ENCODE data around the gene ATP6V0D1.

Gene ATP6V0D1

GRCh38 chr16:67470359-67470758, 10.6 kb downstream of the ATP6V0D1 start:
- Histone ChIP-seq H3K36me3 (ENCODE audit: insufficient read depth, low read length) (no peaks in the 10 kb centered on the region), H3K9ac (ENCODE audit: insufficient read length) (no peak overlapping the region), H3K9me3 (ENCODE audit: low read depth, low read length) (no peaks in the 10 kb centered on the region), H3K27ac (no peak overlapping the region), H3K4me3 (no peak overlapping the region)
- DNase-seq (ENCODE audit: low read depth, low spot score): no peak
- no peak for TF ChIP-seq FOXP2 (optimal IDR thresholded peaks at IDR 0.05; ENCODE audit: control extremely low read depth, extremely low read length, insufficient read depth)
- TF ChIP-seq EZH2 (IDR thresholded peaks at IDR 0.05): no peak
- no peak for TF ChIP-seq POLR2AphosphoS5 (IDR thresholded peaks at IDR 0.05; ENCODE audit: borderline replicate concordance, low read depth, low read length)

- H3K36me3 ChIP-seq (ENCODE audit: insufficient read depth, low read length): no peaks in the 10 kb centered on the region
- H3K27ac ChIP-seq: no peak overlapping the region
- H3K9me3 ChIP-seq (ENCODE audit: low read depth, low read length): no peaks in the 10 kb centered on the region
- H3K4me3 ChIP-seq: no peak overlapping the region
- TF ChIP-seq EZH2 (IDR thresholded peaks at IDR 0.05) (no peak), POLR2AphosphoS5 (IDR thresholded peaks at IDR 0.05; ENCODE audit: borderline replicate concordance, low read depth, low read length) (no peak), FOXP2 (optimal IDR thresholded peaks at IDR 0.05; ENCODE audit: control extremely low read depth, extremely low read length, insufficient read depth) (no peak)
- DNase-seq (ENCODE audit: low read depth, low spot score): no peak
- H3K9ac ChIP-seq (ENCODE audit: insufficient read length): no peak overlapping the region
Measured at GRCh38 chr16:67468731-67469130, 12.2 kb downstream of the ATP6V0D1 start.

DNA sequence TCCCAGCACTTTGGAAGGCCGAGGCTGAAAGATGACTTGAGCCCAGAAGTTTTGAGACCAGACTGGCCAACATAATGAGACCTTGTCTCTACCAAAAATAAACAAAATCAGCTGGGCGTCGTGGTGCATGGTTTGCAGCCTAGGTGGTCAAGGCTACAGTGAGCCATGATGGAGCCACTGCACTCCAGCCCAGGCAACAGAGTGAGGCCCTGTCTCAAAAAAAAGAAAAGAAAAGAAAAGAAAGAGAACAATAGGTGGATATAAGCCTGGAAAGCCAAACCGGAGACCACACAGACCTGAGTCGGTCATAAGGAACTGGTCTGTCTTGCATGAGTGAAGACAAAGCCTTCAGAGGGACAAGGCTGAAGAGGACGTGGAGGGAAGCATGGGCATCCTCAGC, 14.4 kb downstream of the ATP6V0D1 start:
- Histone ChIP-seq H3K4me3 (no peak overlapping the region), H3K27ac (no peak overlapping the region), H3K9ac (ENCODE audit: insufficient read length) (no peak overlapping the region), H3K9me3 (ENCODE audit: low read depth, low read length) (no peaks in the 10 kb centered on the region), H3K36me3 (ENCODE audit: insufficient read depth, low read length) (no peaks in the 10 kb centered on the region)
- no peak for TF ChIP-seq EZH2 (IDR thresholded peaks at IDR 0.05)
- no peak for TF ChIP-seq FOXP2 (optimal IDR thresholded peaks at IDR 0.05; ENCODE audit: control extremely low read depth, extremely low read length, insufficient read depth)
- TF ChIP-seq POLR2AphosphoS5 (IDR thresholded peaks at IDR 0.05; ENCODE audit: borderline replicate concordance, low read depth, low read length): no peak
- no peak for DNase-seq (ENCODE audit: low read depth, low spot score)

DNA sequence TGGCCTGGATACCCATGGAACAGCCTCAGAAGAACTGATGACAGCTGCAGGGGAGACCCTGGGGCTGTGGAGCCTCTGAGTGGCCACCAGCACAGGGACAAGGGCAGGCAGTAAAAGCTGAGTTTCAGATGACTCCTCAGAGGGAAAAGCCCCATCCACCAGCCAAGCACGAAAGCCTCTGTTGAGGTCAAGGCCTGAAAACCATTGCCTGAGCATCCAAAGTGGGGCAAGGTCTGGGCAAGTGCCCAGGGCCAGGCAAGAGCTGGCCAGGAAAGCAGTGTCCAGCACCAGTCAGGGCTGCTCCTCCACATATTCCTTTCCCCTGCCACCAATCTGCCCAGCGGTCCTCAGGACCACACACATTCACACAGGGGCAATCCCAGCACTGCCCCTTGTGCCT, 16.4 kb downstream of the ATP6V0D1 start:
- Histone ChIP-seq H3K27ac (no peak overlapping the region), H3K36me3 (ENCODE audit: insufficient read depth, low read length) (no peaks in the 10 kb centered on the region), H3K9me3 (ENCODE audit: low read depth, low read length) (no peaks in the 10 kb centered on the region), H3K9ac (ENCODE audit: insufficient read length) (no peak overlapping the region), H3K4me3 (no peak overlapping the region)
- TF ChIP-seq EZH2 (IDR thresholded peaks at IDR 0.05) (no peak), POLR2AphosphoS5 (IDR thresholded peaks at IDR 0.05; ENCODE audit: borderline replicate concordance, low read depth, low read length) (no peak), FOXP2 (optimal IDR thresholded peaks at IDR 0.05; ENCODE audit: control extremely low read depth, extremely low read length, insufficient read depth) (no peak)
- DNase-seq (ENCODE audit: low read depth, low spot score): no peak

GRCh38 chr16:67463691-67464090, 17.3 kb downstream of the ATP6V0D1 start:
- no peak for TF ChIP-seq POLR2AphosphoS5 (IDR thresholded peaks at IDR 0.05; ENCODE audit: borderline replicate concordance, low read depth, low read length)
- TF ChIP-seq FOXP2 (optimal IDR thresholded peaks at IDR 0.05; ENCODE audit: control extremely low read depth, extremely low read length, insufficient read depth): no peak
- no peak for TF ChIP-seq EZH2 (IDR thresholded peaks at IDR 0.05)
- no peak overlapping the region for H3K4me3 ChIP-seq
- no peaks in the 10 kb centered on the region for H3K9me3 ChIP-seq (ENCODE audit: low read depth, low read length)
- H3K36me3 ChIP-seq (ENCODE audit: insufficient read depth, low read length): no peaks in the 10 kb centered on the region
- H3K27ac ChIP-seq: no peak overlapping the region
- H3K9ac ChIP-seq (ENCODE audit: insufficient read length): no peak overlapping the region
- DNase-seq (ENCODE audit: low read depth, low spot score): no peak

- no peak for DNase-seq (ENCODE audit: low read depth, low spot score)
- Histone ChIP-seq H3K9me3 (ENCODE audit: low read depth, low read length) (no peaks in the 10 kb centered on the region), H3K36me3 (ENCODE audit: insufficient read depth, low read length) (no peaks in the 10 kb centered on the region), H3K9ac (ENCODE audit: insufficient read length) (no peak overlapping the region), H3K27ac (no peak overlapping the region), H3K4me3 (no peak overlapping the region)
- TF ChIP-seq EZH2 (IDR thresholded peaks at IDR 0.05): no peak
- TF ChIP-seq POLR2AphosphoS5 (IDR thresholded peaks at IDR 0.05; ENCODE audit: borderline replicate concordance, low read depth, low read length): no peak
- no peak for TF ChIP-seq FOXP2 (optimal IDR thresholded peaks at IDR 0.05; ENCODE audit: control extremely low read depth, extremely low read length, insufficient read depth)
Measured at GRCh38 chr16:67463059-67463458, 17.9 kb downstream of the ATP6V0D1 start.

DNA sequence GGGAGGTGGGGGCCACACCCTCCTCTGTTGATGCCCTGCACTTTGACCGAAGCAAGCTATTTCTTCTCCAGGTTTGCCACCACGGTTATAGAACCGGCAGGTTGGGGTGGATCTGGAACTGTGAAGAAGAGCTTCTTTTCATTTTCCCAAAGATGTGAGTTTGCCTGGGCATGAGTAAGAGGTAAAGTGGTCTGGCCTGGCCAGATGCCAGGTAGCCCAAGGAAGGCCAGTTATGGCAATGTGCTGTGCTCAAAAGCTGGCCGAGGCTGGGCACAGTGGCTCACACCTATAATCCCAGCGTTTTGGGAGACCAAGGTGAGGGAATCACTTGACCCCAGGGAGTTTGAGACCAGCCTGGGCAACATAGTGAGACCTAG, 18.7 kb downstream of the ATP6V0D1 start:
- no peak for DNase-seq (ENCODE audit: low read depth, low spot score)
- no peak overlapping the region for H3K9ac ChIP-seq (ENCODE audit: insufficient read length)
- H3K36me3 ChIP-seq (ENCODE audit: insufficient read depth, low read length): no peaks in the 10 kb centered on the region
- H3K4me3 ChIP-seq: no peak overlapping the region
- no peaks in the 10 kb centered on the region for H3K9me3 ChIP-seq (ENCODE audit: low read depth, low read length)
- H3K27ac ChIP-seq: no peak overlapping the region
- TF ChIP-seq EZH2 (IDR thresholded peaks at IDR 0.05) (no peak), FOXP2 (optimal IDR thresholded peaks at IDR 0.05; ENCODE audit: control extremely low read depth, extremely low read length, insufficient read depth) (no peak), POLR2AphosphoS5 (IDR thresholded peaks at IDR 0.05; ENCODE audit: borderline replicate concordance, low read depth, low read length) (no peak)

GRCh38 chr16:67461600-67462278, 19.2 kb downstream of the ATP6V0D1 start:
- H3K4me3 ChIP-seq: no peak overlapping the region
- no peak for TF ChIP-seq POLR2AphosphoS5 (IDR thresholded peaks at IDR 0.05; ENCODE audit: borderline replicate concordance, low read depth, low read length)
- TF ChIP-seq FOXP2 (optimal IDR thresholded peaks at IDR 0.05; ENCODE audit: control extremely low read depth, extremely low read length, insufficient read depth): no peak
- no peak for TF ChIP-seq EZH2 (IDR thresholded peaks at IDR 0.05)
- H3K9ac ChIP-seq (ENCODE audit: insufficient read length): no peak overlapping the region
- H3K27ac ChIP-seq: no peak overlapping the region
- no peak for DNase-seq (ENCODE audit: low read depth, low spot score)
- no peaks in the 10 kb centered on the region for H3K36me3 ChIP-seq (ENCODE audit: insufficient read depth, low read length)
- H3K9me3 ChIP-seq (ENCODE audit: low read depth, low read length): no peaks in the 10 kb centered on the region

DNA sequence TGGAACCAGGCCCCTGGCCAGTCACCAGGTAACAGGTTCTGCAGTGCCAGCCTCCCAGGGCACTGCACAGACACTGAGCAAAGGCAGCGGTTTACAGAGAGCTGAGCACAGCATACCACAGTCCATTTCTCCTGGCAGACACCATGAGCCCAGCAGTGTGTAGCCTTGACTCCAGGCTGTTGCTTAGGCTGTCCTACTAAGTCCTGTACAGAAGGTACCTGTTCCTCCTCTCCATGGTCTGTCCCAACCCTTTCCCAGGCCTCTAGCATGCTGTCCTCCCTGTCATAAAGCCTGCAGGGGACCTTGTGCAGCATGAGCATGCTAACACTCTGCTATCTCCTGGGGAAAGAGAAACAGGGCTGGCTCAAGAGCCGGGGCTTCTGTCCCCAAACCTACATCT, 20.0 kb downstream of the ATP6V0D1 start:
- H3K9me3 ChIP-seq (ENCODE audit: low read depth, low read length): no peaks in the 10 kb centered on the region
- H3K4me3 ChIP-seq: no peak overlapping the region
- H3K27ac ChIP-seq: no peak overlapping the region
- no peaks in the 10 kb centered on the region for H3K36me3 ChIP-seq (ENCODE audit: insufficient read depth, low read length)
- H3K9ac ChIP-seq (ENCODE audit: insufficient read length): no peak overlapping the region
- TF ChIP-seq EZH2 (IDR thresholded peaks at IDR 0.05) (no peak), POLR2AphosphoS5 (IDR thresholded peaks at IDR 0.05; ENCODE audit: borderline replicate concordance, low read depth, low read length) (no peak), FOXP2 (optimal IDR thresholded peaks at IDR 0.05; ENCODE audit: control extremely low read depth, extremely low read length, insufficient read depth) (no peak)
- DNase-seq (ENCODE audit: low read depth, low spot score): no peak
